Limb (tissue), 2 donors: ENCODE measurements around the gene TCEANC.
A peak's percentile ranks its signal among the peaks of the same experiment; 100 is the strongest.
"Not testable (repeated sequence)": the region's sequence is repeated elsewhere in the genome, so short reads cannot be mapped to it uniquely, and the experiment has no call there.

Source experiments
- DNase-seq, 2 donors: peaks; one replicate each; pipeline ENCODE4 v3.0.0-alpha.2; 2016; ENCODE audit errors: extremely low spot score in 2 of 2

TCEANC gene

GRCh38 chrX:13652850-13653693, at the start of gene TCEANC:
Gene TCEANC (plus strand): TSS chrX:13653141. CDS start chrX:13662509, 9,368 bp downstream.
- DNase-seq: peak; percentile 91 to 92

- DNase-seq: no peak
These were observed 47.3 kb upstream of the TCEANC start for GRCh38 chrX:13605611-13606010.

GRCh38 chrX:13607331-13607995, 45.5 kb upstream of the TCEANC start:
- no peak for DNase-seq

GRCh38 chrX:13607996-13608365, 45.0 kb upstream of the TCEANC start:
- DNase-seq: no peak

GRCh38 chrX:13614154-13614553, 38.8 kb upstream of the TCEANC start:
- no peak for DNase-seq

- DNase-seq: no peak
These were observed 32.7 kb upstream of the TCEANC start for GRCh38 chrX:13620207-13620606.

GRCh38 chrX:13622401-13622964, 30.5 kb upstream of the TCEANC start:
- no peak for DNase-seq

GRCh38 chrX:13627306-13627705, 25.6 kb upstream of the TCEANC start:
- DNase-seq: no peak

GRCh38 chrX:13637224-13637623, 15.7 kb upstream of the TCEANC start:
- DNase-seq: not testable (repeated sequence)

- DNase-seq: no peak
These were observed 14.9 kb upstream of the TCEANC start for GRCh38 chrX:13638021-13638420.

- DNase-seq: no peak
These were observed 14.1 kb upstream of the TCEANC start for GRCh38 chrX:13638826-13639225.

- DNase-seq: not testable (repeated sequence)
These were observed 11.3 kb upstream of the TCEANC start for GRCh38 chrX:13641684-13642083.

GRCh38 chrX:13645464-13646153, 7.3 kb upstream of the TCEANC start:
- no peak for DNase-seq

- peak; percentile 43 to 67 for DNase-seq
These were observed 6.8 kb upstream of the TCEANC start for GRCh38 chrX:13646154-13646549.

GRCh38 chrX:13647709-13648212, 5.2 kb upstream of the TCEANC start:
- DNase-seq: peak in 1 of 2 donors; percentile 16

GRCh38 chrX:13648336-13648735, 4.6 kb upstream of the TCEANC start:
- DNase-seq: not testable (repeated sequence)

- peak in 1 of 2 donors; percentile 40 for DNase-seq
These were observed 3.1 kb upstream of the TCEANC start for GRCh38 chrX:13649838-13650237.

GRCh38 chrX:13650318-13650717, 2.6 kb upstream of the TCEANC start:
- DNase-seq: no peak

GRCh38 chrX:13651150-13651549, 1.8 kb upstream of the TCEANC start:
- no peak for DNase-seq

GRCh38 chrX:13652287-13652793, 601 bp upstream of the TCEANC start:
- no peak for DNase-seq

- DNase-seq: no peak
These were observed 1.2 kb downstream of the TCEANC start for GRCh38 chrX:13654116-13654515.
